Lung (tissue), 12 donors: ENCODE results near the gene HDAC4. TPM values are rescaled to one million over a fixed set of nuclear protein-coding genes. Genes with fewer than 3 reads are reported as not detected.
A peak's percentile ranks its signal among the peaks of the same experiment; 100 is the strongest.

Source experiments
- ATAC-seq: fragments of 200-7000 bp; cut with Tn5 transposase; one replicate; pipeline ENCODE4 v1.9.1; 2020; ENCODE audit warnings: moderate number of reproducible peaks; ENCODE audit not compliant: insufficient read depth, low FRiP score
- DNase-seq, 3 donors: peaks; one replicate each; pipeline ENCODE4 v3.0.0-alpha.2; 2013 to 2017
- H3K27ac ChIP-seq, 2 donors: one replicate each; pipeline ENCODE4 v1.5.1; 2013; ENCODE audit warnings: mild to moderate bottlenecking in 2 of 2, moderate library complexity in 2 of 2, control low read depth in 1 of 2, inconsistent platforms in 1 of 2, low read depth in 1 of 2, low read length in 1 of 2
- H3K27me3 ChIP-seq, 3 donors: one replicate each; pipeline ENCODE4 v1.5.1; 2013; ENCODE audit warnings: low read length in 2 of 3; ENCODE audit not compliant: control insufficient read depth in 3 of 3, insufficient read depth in 3 of 3
- H3K36me3 ChIP-seq, 4 donors: one replicate each; pipeline ENCODE4 v1.5.1; 2013; ENCODE audit warnings: low read length in 4 of 4, mild to moderate bottlenecking in 1 of 4, moderate library complexity in 1 of 4; ENCODE audit not compliant: control insufficient read depth in 4 of 4, insufficient read depth in 4 of 4
- H3K4me1 ChIP-seq, 5 donors: one replicate each; pipeline ENCODE4 v1.5.1; 2013; ENCODE audit warnings: low read length in 5 of 5, mild to moderate bottlenecking in 2 of 5, moderate library complexity in 1 of 5; ENCODE audit not compliant: control insufficient read depth in 5 of 5, insufficient read depth in 5 of 5
- H3K4me3 ChIP-seq: one replicate; pipeline ENCODE4 v1.5.1; 2013; ENCODE audit warnings: mild to moderate bottlenecking, control low read depth, moderate library complexity
- H3K9ac ChIP-seq, 2 donors: one replicate each; pipeline ENCODE4 v1.5.1; 2013; ENCODE audit warnings: low read length in 2 of 2, control low read depth in 1 of 2; ENCODE audit not compliant: insufficient read depth in 1 of 2
- H3K9me3 ChIP-seq, 4 donors: one replicate each; pipeline ENCODE4 v1.5.1; 2013; ENCODE audit warnings: low read length in 3 of 4, mild to moderate bottlenecking in 1 of 4, moderate library complexity in 1 of 4; ENCODE audit not compliant: control insufficient read depth in 4 of 4, insufficient read depth in 3 of 4
- CTCF ChIP-seq: IDR thresholded peaks from 2 replicates; pipeline ENCODE4 v1.5.1; 2012; ENCODE audit warnings: mild to moderate bottlenecking; ENCODE audit errors: control extremely low read depth, extremely low read depth
- WGBS, 2 donors: extraction: QIAGEN DNeasy Blood & Tissue Kit; methylation state at CpG; one replicate each; pipeline ENCODE4 v1.1.7; 2013; 5-methylcytosine and 5-hydroxymethylcytosine counted together
- polyA plus RNA-seq, 2 donors: library from polyadenylated mRNA; stranded (reverse); fragments of 200-250 nt; gene quantifications; one replicate each; pipeline ENCODE4 v1.2.1, GENCODE V29; 2013
- total RNA-seq, 2 donors: library from RNA; depleted of rRNA in 1 of 2; stranded (reverse); fragments of >200 nt in 1 of 2; gene quantifications; one replicate each; pipeline ENCODE4 v1.2.1, GENCODE V29; 2014 to 2021
- donor health status: control.
- donor health status: control.
- donor health status: Bipolar disorder and iron deficiency.
- donor health status: healthy.
- donor health status: DM: yes; HTN: yes; CAD: no.

HDAC4 gene
- total and polyA plus RNA-seq, 4 donors: 6.9 to 47.7 (median 20.7) TPM

- H3K9me3 ChIP-seq: no peaks in the 10 kb centered on the region
- DNase-seq: no peak
- no peak overlapping the region for H3K9ac ChIP-seq
- WGBS, 2 donors: 75 to 91% methylated on average over 24 of the region's 24 CpGs
- no peak for ATAC-seq
- no peak overlapping the region for H3K4me3 ChIP-seq
- H3K4me1 ChIP-seq: peaks cover 0 to 18% (median 2%) of the 10 kb centered on the region in 5 donors
- H3K27me3 ChIP-seq: no peaks in the 10 kb centered on the region
- no peak for TF ChIP-seq CTCF
- no peak overlapping the region for H3K27ac ChIP-seq
- H3K36me3 ChIP-seq: peaks cover 0 to 1% (median 0%) of the 10 kb centered on the region in 4 donors
Measured at GRCh38 chr2:239383036-239383758, 17.6 kb downstream of the HDAC4 start.

GRCh38 chr2:239382384-239382880, 18.4 kb downstream of the HDAC4 start:
- Histone ChIP-seq H3K27ac (no peak overlapping the region), H3K4me1 (peaks cover 0 to 18% (median 2%) of the 10 kb centered on the region in 5 donors), H3K4me3 (no peak overlapping the region), H3K27me3 (no peaks in the 10 kb centered on the region), H3K9ac (no peak overlapping the region), H3K9me3 (no peaks in the 10 kb centered on the region), H3K36me3 (peaks cover 0 to 6% (median 0%) of the 10 kb centered on the region in 4 donors)
- TF ChIP-seq CTCF: no peak
- DNase-seq: no peak
- 85 to 87% methylated on average over 6 of the region's 6 CpGs for WGBS, 2 donors
- no peak for ATAC-seq

GRCh38 chr2:239381709-239382134, 19.1 kb downstream of the HDAC4 start:
- no peak for ATAC-seq

More at GRCh38 chr2:239381709-239382134, 19.1 kb downstream of the HDAC4 start:
- DNase-seq: peak in 1 of 3 donors; percentile 46
- Histone ChIP-seq H3K36me3 (peaks cover 0 to 8% (median 0%) of the 10 kb centered on the region in 4 donors), H3K9me3 (no peaks in the 10 kb centered on the region), H3K4me3 (no peak overlapping the region), H3K27ac (no peak overlapping the region), H3K27me3 (no peaks in the 10 kb centered on the region), H3K9ac (no peak overlapping the region), H3K4me1 (peaks cover 0 to 18% (median 2%) of the 10 kb centered on the region in 5 donors)
- TF ChIP-seq CTCF: no peak
- 88 to 89% methylated on average over 7 of the region's 7 CpGs for whole genome bisulfite sequencing, 2 donors
